HTERT RPE-1 (cell line): ENCODE data around the gene C16orf78.
"Not testable (repeated sequence)": the region's sequence is repeated elsewhere in the genome, so short reads cannot be mapped to it uniquely, and the experiment has no call there.

Experiments used
- in situ Hi-C: fragments of 300-500 bp; cut with MboI; formaldehyde crosslinking; loops from 4 replicates; pipeline ENCODE4 v1.14.3; 2020; ENCODE audit warnings: low sequenced_read_pairs

The C16orf78 gene

GRCh38 chr16:49349446-49350168 is 24.0 kb upstream of the C16orf78 start:
- in situ Hi-C loops = no loop called here

GRCh38 chr16:49350265-49351095 is 23.1 kb upstream of the C16orf78 start:
- in situ Hi-C loops = no loop called here

- in situ Hi-C loops = no loop called here
Measured at GRCh38 chr16:49351096-49351487, 22.5 kb upstream of the C16orf78 start.

- in situ Hi-C loops = no loop called here
Measured at GRCh38 chr16:49352892-49353291, 20.7 kb upstream of the C16orf78 start.

GRCh38 chr16:49353680-49354079 is 19.9 kb upstream of the C16orf78 start:
- in situ Hi-C loops = no loop called here

- in situ Hi-C loops = no loop called here
Measured at GRCh38 chr16:49354101-49354500, 19.5 kb upstream of the C16orf78 start.

- in situ Hi-C loops = no loop called here
Measured at GRCh38 chr16:49354991-49355390, 18.6 kb upstream of the C16orf78 start.

- in situ Hi-C loops = no loop called here
Measured at GRCh38 chr16:49355933-49356665, 17.5 kb upstream of the C16orf78 start.

GRCh38 chr16:49356728-49357488 is 16.7 kb upstream of the C16orf78 start:
- in situ Hi-C loops = no loop called here

GRCh38 chr16:49359591-49359990 is 14.0 kb upstream of the C16orf78 start:
- in situ Hi-C loops = no loop called here

GRCh38 chr16:49361731-49362130 is 11.9 kb upstream of the C16orf78 start:
- in situ Hi-C loops = not testable (repeated sequence)

GRCh38 chr16:49362230-49362629 is 11.4 kb upstream of the C16orf78 start:
- in situ Hi-C loops = no loop called here

GRCh38 chr16:49365711-49366509 is 7.7 kb upstream of the C16orf78 start:
- in situ Hi-C loops = no loop called here

- in situ Hi-C loops = no loop called here
Measured at GRCh38 chr16:49366669-49367068, 6.9 kb upstream of the C16orf78 start.

GRCh38 chr16:49369651-49370611 is 3.7 kb upstream of the C16orf78 start:
- in situ Hi-C loops = no loop called here

GRCh38 chr16:49376206-49376605 is 2.6 kb downstream of the C16orf78 start:
- in situ Hi-C loops = no loop called here

GRCh38 chr16:49377196-49377755 is 3.7 kb downstream of the C16orf78 start:
- in situ Hi-C loops = no loop called here

- in situ Hi-C loops = no loop called here
Measured at GRCh38 chr16:49378238-49378637, 4.6 kb downstream of the C16orf78 start.

GRCh38 chr16:49378816-49379215 is 5.2 kb downstream of the C16orf78 start:
- in situ Hi-C loops = no loop called here
